NCI-H1105 treated with DMSO at 0.1 percent for 48 hours (cell line): ENCODE results near the gene ZNF620.
"Not testable (repeated sequence)": the region's sequence is repeated elsewhere in the genome, so short reads cannot be mapped to it uniquely, and the experiment has no call there.

ENCODE experiments used
- DNase-seq: peaks from one replicate; lab custom pipeline; 2025; lab: John Stamatoyannopoulos, UW

ZNF620 gene

DNA sequence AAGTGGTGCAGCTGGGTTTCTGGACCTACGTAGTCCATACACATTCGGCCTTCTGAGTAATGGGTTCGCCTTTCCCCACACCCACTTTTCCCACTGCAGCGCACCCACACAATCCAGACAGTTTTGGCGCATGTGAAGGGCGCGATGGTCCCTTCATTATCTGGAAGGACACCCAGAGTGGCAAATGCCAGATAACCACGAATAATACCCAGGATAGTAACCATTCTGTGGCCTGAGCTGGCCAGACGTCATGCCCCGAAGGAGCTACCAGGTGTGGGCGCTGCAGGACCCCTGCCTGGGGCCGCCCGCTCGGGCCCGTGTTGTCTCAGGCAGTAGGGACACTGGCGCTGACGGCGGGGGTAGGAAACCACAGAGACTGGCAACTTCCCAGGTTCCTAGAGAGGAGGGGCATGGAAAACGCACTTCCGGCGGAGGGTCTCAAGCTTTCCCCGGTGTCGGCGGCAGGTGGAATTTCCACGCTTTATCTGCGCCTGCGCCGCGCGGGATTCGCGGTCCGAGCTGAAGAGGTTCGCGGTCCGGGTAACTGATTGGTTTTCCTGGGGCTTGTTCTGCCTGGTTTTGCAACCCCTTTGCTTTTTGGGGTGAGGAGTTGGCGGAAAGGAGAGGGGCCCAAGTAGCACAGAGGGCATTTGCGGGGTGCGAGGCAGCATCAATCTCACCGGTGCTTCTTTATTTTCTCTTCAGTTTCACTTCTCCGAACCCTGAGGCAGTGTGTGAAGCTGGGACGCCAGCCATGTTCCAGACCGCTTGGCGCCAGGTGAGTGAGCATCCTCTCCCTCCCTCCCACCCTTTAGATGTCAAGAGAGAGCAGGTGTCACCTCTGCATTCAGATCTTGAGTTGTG lies at the start of gene ZNF620:
TSS of gene ZNF620 (plus strand) at position 441 of the 864 bp plus-strand sequence. CDS start at position 755, 314 bp downstream.
- DNase-seq, result peak; percentile 84

DNA sequence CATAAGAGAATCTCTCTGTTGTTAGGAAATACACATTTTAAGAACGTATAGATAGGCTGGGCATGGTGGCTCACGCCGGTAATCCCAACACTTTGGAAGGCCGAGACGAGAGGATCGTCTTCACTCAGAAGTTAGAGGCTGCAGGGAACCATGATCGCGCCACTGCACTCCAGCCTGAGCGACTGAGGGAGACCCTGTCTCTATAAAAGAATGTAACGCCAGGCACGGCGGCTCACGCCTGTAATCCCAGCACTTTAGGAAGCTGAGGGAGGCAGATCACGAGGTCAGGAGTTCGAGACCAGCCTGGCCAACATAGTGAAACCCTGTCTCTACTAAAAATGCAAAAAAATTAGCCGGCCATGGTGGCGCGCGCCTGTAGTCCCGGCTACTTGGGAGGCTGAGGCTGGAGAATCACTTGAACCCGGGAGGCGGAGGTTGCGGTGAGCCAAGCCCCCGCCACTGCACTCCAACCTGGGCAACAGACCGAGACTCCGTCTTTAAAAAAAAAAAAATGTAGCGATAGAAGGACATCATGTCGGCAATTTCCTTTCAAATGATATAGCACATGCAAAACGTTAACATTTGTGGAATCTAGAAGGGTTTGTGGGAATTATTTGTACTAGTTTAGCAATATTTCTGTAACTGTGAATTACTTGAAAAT lies 49.4 kb upstream of the ZNF620 start:
- DNase-seq, result no peak

DNA sequence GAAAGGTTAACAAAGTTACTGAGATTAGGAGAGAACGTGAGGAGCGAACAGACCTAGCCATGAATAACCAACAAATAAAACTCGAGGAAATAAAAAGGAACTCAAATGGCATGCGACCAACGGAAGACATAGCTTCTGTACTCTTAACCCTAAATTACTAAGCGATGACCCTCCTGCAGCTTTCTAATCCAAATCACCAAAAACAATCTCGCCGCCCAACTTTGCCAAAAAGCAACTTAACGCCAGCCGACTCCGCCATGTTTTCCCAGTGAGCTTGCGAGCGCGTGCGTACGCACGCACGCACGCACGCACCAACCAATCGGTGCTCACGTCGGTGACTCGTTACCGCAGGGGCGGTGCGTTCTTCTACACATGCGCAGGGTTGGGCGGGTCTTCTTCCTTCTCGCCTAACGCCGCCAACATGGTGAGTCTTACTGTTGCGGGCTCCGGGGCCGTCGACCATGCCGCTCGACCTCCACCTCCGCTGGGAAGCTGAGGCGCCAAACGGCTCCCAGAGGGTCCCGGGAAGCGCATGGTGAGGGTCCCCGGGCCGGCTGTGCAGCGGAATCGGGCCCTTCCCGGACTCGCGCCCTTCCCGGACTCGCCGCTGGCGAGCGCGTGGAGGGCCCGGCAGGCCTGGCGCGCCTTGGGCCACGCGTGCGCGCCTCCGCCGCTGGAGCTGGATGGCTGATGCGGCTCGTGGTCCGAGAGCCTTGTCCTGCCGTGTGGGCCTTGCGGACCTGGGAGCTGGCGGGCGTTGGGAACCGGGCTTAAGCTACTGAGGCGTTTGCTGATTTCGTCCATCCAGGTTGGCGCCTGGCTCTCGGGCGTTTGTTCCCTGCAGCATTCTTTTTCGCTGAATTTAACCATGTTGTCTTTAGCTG lies 48.7 kb upstream of the ZNF620 start, which contains the start of gene RPL14:
TSS of gene RPL14 (plus strand) at position 400 of the 884 bp plus-strand sequence. CDS start at position 533, 133 bp downstream.
- DNase-seq, result peak; percentile 74

DNA sequence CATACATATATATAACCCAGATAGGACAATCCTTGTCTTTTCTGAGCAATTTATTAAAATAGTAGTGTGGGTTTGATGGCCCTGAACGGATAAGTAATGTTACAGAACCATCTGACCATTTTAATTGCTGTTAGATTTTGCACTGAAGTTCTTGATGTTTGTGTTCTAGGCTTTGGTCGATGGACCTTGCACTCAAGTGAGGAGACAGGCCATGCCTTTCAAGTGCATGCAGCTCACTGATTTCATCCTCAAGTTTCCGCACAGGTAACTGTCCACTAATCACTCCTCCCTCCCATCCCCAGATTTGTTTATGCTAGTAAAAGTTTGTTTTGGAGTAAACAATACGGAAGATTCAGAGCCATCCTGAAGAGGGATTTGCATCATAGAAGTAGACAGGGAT lies 47.4 kb upstream of the ZNF620 start:
- DNase-seq, result no peak

DNA sequence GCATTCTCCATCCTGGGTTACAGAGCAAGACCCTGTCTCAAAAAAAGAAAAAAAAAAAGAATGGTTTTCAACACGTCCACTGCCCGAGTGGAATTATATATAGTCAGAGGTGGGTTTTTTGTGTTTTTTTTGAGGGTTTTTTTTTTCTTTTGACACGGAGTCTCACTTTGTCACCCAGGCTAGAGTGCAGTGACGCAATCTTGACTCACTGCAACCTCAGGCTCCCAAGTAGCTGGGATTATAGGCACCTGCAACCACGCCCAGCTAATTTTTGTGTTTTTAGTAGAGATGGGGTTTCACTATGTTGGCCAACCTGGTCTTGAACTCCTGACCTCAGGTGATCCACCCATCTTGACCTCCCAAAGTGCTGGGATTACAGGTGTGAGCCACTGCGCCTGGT lies 45.4 kb upstream of the ZNF620 start:
- DNase-seq, result not testable (repeated sequence)

DNA sequence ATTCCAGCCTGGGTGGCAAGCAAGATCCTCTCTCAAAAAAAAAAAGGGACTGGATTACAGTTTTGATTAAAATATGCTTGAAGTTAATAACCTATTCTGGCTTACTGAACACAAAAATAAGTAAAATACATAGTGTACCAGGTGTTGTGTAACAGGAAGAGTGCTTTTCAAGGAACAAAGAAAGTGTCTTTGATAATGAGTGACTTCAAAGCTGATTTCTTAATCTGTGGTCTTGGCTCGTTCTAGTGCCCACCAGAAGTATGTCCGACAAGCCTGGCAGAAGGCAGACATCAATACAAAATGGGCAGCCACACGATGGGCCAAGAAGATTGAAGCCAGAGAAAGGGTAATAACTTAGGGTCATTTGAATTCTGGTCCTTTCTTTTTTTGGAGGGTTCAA lies 44.7 kb upstream of the ZNF620 start:
- no peak for DNase-seq

DNA sequence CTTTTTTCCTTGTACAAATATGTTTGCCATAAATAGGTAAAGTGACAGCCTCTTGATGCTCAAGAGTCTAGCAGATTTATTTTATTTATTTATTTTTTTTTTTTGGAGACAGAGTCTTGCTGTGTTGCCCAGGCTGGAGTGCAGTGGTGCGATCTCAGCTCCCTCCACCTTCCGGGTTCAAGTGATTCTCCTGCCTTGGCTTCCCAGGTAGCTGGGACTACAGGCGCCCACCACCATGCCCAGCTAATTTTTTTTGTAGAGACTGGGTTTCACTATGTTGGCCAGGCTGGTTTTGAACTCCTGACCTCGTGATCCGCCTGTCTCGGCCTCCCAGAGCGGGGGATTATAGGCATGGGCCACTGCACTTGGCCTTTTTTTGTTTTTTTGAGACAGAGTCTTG lies 43.0 kb upstream of the ZNF620 start:
- not testable (repeated sequence) for DNase-seq

DNA sequence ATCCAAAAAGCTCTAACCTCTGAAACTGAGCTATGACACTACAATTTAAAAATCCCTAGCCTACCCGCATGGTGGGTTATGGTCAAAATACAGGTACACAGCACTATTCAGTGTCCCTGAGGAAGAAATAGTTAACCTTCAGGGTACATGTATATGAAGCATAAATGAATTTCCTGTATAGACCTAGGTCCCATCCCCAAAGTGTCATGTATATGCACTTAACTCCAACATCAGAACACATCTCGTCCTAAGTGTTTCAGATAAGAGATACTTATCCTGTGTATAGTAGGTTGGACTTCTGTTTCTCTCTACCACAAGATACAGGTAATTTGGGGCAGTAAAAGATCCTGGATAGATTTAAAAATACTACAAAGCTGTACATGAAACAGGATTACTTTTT lies 42.3 kb upstream of the ZNF620 start:
- DNase-seq, result no peak

DNA sequence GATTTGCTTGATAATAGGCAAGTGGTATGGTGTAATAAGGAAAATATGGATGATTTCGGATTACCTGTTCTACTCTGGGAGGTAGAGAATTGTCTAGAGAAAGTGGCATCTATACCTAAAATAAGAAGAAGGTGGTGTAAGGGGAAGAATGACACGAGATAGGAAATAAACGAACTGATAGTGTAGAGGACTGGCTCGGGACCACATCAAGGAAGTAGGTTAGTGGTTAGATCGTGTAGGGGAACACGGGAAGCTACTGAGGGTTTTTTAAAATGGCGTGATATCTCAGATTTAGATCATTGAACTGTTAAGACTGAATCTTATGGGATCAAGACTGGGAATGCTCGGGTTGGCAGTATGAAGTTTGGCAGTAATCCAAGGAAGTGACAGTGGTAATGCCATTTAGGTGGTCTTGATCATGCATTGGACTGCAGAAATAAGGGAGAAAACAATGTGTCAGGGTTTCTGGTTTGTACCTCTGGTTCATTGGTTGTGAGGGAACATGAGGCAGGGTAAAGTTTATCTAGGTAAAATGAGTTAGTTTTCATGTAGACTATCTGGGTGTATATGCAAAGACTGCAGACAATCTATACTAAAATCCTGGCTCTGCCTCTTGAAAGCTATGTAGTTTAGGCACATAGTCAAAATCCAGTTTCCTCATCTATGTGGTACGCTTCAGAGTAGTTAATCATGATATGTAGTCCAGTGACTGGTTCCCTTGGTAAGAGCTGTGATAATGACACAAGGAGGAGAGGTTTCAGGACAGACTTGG lies 41.3 kb upstream of the ZNF620 start:
- DNase-seq, result no peak

DNA sequence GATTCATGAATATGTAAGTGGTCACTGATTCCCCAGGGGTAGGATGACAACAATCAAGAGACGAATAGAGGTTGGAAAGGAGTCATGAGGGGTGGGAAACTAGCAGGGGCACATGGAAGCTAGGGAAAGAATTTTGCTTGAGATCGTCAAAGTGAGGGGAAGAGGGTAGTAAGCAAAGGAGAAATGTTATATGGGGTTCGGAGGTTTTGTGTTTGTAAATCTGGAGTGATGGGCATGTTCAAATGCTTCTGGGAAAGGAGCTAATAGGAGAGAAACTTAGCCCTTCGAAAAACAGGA lies 40.8 kb upstream of the ZNF620 start:
- no peak for DNase-seq

DNA sequence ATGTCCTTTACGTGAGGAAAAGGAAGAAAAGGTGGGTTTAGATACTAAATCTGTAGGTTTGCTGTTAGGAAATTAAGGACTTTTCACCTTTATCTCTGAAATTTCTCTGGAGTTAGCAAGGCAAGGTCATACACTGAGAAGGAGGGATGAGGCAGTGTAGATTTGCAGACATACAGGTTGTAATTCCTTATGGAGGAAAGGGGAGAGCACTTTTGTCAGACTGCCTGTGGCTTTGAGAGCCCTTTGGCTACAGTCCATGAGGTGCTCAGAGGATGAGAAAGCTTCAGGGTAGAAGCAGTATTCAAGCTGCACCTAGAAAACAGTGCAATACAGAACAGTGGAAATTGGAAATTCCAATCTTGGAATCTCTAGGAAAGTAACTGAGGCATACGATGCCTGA lies 40.4 kb upstream of the ZNF620 start:
- DNase-seq, result no peak

DNA sequence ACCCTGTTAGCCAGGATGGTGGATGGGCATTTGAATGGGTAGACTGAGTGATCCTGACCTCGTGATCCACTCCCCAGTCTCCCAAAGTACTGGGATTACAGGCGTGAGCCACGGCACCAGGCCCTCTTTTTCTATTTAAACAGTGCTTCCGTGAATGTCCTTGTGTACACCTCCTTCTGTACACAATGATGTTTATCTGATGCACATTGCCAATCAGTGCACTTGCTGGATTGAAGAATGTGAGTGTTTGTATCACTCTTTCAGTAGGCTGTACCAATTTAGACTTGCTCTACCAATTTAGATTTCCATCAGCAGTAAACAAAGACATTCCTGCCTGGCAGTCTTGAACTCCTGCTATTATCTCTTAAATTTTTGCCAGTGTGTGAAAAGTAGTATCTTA lies 37.8 kb upstream of the ZNF620 start:
- DNase-seq, result no peak

DNA sequence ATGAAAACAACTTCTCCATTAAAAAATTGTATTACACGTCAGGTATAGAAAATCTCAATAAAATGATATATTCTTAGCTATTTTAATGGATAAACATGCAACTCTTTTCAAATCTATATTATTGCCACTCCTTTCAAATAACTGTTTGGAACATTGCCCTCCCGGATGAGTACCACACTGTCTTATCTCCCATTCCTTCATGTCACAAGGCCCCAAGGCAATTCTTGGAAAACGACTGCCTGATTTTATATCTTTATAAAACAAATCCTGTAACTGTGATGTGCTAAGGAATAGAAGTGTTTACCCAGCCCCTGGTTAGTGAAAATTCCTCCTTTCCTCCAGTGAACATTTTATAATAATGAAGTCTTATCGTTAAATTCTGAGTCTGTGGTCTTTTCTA lies 35.1 kb upstream of the ZNF620 start:
- DNase-seq, result no peak

DNA sequence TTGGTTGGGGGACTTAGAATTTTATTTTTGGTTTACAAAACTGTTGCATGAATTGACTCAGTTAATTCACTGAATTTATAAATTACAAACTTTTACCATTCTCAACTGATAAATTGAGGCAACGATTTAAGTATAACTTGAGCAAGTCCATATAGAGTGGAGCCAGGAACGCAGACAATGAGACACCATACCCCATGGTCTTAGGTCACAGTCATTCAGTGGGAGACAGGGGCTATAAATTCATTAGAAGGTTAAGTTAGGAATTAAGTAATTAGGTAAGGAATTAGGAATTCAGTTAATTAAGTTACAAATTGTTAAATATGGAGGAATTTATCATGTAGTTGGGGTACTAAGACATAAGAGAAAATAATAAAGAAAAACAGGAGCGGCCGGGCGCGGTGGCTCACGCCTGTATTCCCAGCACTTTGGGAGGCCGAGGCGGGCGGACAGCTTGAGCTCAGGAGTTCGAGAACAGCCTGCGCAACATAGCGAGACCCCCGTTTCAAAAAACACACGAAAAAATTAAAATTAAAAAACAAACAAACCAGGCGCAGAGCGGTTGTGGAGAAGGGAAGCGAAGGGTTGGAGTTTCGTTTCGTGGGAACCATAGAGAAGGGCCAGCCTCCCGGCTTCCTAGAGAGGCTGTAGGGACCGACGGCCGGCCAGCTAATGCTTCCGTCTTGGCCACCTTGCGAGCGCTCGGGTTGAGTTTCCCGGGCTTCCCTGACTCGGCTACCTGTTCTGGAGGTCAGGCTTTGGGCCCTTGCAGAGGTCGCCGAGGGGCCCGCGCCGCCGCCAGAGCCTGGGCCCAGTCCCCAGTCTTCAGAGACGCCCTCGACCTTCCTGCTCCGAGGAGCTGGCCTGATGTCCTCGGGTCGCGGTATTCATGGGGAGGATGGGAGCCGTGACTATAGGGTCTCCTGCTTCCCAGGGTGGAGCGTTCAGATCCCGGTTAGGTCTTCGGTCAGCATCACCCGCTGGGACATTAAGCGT lies 29.1 kb upstream of the ZNF620 start, which contains the start of gene ZNF619:
TSS of gene ZNF619 (plus strand) at position 645 of the 993 bp plus-strand sequence. CDS start 858 bp downstream, outside the sequence.
- DNase-seq, result peak; percentile 37

DNA sequence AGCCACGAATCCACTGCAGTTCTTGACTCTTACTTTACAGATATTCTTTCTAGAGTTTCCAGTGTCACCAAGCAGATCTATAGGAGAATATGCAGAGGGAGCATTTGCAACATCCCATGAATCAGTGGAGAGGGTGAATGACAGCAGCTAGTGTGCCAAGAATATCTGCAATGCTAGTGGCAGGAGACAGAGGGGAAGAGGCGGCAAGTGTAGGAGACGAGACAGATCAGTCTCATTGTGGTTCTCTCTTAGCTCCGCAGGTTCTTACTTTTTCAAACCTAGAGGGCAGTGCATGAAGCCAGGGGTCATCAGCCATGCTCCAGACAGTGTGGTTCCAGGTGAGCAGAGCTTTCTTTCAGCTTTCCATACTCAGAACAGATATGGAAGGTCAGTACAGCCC lies 28.2 kb upstream of the ZNF620 start:
- DNase-seq, result no peak

DNA sequence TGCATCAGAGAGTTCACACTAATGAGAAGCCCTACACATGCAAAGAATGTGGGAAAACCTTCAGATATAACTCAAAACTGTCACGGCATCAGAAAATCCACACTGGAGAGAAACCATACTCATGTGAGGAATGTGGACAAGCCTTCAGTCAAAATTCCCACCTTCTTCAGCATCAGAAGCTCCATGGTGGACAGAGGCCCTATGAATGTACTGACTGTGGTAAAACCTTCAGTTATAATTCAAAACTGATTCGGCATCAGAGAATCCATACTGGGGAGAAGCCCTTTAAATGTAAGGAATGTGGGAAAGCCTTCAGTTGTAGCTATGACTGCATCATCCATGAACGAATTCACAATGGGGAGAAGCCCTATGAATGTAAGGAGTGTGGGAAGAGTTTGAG lies 18.7 kb upstream of the ZNF620 start:
- DNase-seq, result no peak

DNA sequence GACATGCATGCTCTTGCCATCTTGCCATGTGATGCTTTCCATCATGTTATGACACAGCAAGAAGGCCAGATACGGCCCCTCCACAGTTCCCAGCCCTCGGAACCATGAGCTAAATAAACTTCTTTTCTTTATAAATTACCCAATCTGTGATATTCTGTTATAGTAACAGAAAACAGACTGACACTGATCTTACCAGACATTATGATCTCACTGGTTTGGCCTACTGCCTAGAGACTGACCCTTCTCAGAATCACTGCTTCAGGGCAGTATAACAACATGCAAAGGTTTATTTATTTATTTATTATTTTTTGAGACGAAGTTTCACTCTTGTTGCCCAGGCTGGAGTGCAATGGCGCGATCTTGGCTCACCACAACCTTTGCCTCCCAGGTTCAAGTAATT lies 14.9 kb upstream of the ZNF620 start:
- DNase-seq, result no peak

DNA sequence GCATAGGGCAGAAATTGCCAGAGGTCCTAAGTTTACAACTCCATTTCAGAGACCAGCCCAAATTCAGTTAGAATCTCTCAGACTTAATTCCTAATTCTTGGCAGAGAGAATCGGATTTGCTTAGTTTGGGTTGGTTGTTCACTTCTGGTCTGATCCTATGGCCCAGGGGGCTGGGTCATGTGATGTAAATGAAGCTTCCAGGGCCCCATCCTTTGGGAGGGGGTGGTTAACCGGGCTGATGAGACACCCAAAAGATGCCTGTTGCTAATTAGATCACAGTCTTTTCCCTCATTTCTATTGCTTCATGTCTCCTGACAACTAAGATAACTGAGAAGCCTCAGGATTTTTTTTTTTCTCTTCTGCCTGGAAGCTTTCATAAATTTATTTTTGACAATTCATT lies 11.1 kb upstream of the ZNF620 start:
- no peak for DNase-seq

DNA sequence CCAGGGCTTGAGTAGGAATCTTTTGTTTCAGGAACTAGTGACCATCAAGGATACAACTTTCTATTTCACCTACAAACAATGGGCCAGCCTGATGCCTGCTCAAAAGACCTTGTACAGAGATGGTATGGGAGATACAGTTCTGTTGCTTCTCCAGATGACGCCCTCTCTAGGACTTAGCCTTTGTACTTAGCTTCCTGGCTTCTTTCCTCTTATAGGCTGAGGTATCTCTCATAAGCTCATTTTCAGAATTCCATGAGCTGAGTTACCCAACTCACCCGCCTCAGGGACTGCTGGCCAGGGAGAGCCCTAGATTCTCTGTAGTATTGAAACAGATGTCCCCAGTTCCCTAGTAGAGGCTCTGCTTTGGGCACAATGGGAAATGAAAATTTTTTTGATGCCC lies 8.6 kb upstream of the ZNF620 start:
- DNase-seq, result no peak

DNA sequence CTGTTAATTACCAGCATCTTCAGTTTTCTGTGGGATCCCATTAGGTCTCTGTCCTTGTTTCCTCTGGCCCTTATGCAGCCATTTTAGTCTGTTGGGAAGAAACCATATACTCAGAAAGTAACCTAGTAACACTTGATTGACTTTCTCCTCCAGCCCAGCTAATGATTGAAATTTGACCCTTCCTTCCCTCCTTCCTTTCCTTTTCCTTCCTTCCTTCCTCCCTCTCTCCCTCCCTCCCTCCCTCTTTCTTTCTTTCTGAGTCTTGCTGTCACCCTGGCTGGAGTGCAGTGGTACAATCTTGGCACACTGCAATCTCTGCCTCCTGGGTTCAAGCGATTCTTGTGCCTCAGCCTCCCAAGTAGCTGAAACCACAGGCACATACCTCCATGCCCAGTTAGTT lies 5.9 kb upstream of the ZNF620 start:
- no peak for DNase-seq
